Measurements from ENCODE around the gene KDR.

The KDR gene

DNA sequence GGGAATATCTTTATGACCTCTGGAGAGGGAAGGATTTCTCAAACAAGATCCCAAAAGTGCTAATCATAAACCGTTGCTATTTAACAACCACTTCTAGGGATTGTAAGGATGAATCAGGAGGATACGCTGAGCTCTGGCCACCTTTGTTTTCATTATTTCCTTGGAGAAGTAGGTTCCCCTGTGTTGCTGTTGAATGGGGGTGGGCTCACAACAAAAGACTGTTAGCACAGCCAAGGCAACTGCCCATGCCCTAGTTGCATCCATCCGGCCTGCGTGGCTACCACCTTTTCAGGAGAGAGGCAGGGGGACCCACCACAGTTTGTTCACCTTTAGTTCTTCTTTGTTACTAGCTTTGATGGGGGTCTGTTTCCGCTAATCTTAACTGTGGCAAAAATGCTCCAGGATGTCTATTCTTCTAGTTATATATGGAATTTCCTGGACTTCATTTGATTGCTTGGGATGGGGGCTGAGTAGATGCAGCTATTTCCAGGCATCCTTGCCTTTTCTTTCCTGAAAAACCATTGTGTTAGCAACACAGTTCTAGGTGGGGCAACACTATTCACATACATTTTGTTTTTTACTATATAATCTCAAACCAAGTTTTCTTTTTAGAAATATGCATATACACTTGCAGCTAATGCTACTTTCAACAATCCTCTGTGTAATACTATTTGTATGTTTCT, 95.4 kb downstream of the KDR start:
- DNase-seq (ENCODE audit: low read depth in 2 of 2): no peak

GRCh38 chr4:55029321-55029720, 96.1 kb downstream of the KDR start:
- no peak for DNase-seq (ENCODE audit: low read depth in 2 of 2)
